CD14-positive monocyte (primary cell): ENCODE measurements around the gene ARHGAP20. TPM values are rescaled to one million over a fixed set of nuclear protein-coding genes. Genes with fewer than 3 reads are reported as not detected.

Experiments used
- DNase-seq, 3 donors: peaks; one replicate each; pipeline ENCODE4 v3.0.0-alpha.2; 2011 to 2022
- H2AFZ ChIP-seq: 2 replicates; pipeline ENCODE4 v1.6.0; 2012; ENCODE audit warnings: mild to moderate bottlenecking, low read depth, low read length, inconsistent platforms; ENCODE audit not compliant: insufficient read depth, poor library complexity, severe bottlenecking
- H3K27ac ChIP-seq, 2 donors: 1 replicate in 1 of 2; 2 replicates in 1 of 2; pipeline ENCODE4 v1.5.1; 2012 to 2013; ENCODE audit warnings: low read length in 2 of 2, control low read depth in 1 of 2, inconsistent platforms in 1 of 2, low read depth in 1 of 2, mild to moderate bottlenecking in 1 of 2
- H3K27me3 ChIP-seq, 2 donors: one replicate each; pipeline versions ENCODE4 v1.6.0 to v1.6.1; 2011 to 2013; ENCODE audit warnings: low read length in 2 of 2; ENCODE audit not compliant: control insufficient read depth in 2 of 2, insufficient read depth in 2 of 2
- H3K36me3 ChIP-seq, 2 donors: replicated peaks in 1 of 2; 1 replicate in 1 of 2; 2 replicates in 1 of 2; pipeline versions ENCODE4 v1.5.1 to v1.6.1; 2012 to 2013; ENCODE audit warnings: low read length in 2 of 2, control low read depth in 1 of 2, inconsistent platforms in 1 of 2, mild to moderate bottlenecking in 1 of 2; ENCODE audit not compliant: insufficient read depth in 2 of 2, control insufficient read depth in 1 of 2
- H3K4me1 ChIP-seq, 2 donors: 1 replicate in 1 of 2; 2 replicates in 1 of 2; pipeline versions ENCODE4 v1.5.1 to v1.6.1; 2012 to 2013; ENCODE audit warnings: low read length in 2 of 2, control low read depth in 1 of 2, inconsistent platforms in 1 of 2, mild to moderate bottlenecking in 1 of 2, moderate library complexity in 1 of 2; ENCODE audit not compliant: insufficient read depth in 2 of 2, control insufficient read depth in 1 of 2
- H3K4me2 ChIP-seq: replicated peaks from 2 replicates; pipeline ENCODE3; 2012; ENCODE audit warnings: low read length, moderate library complexity, mild to moderate bottlenecking; ENCODE audit not compliant: poor library complexity, severe bottlenecking; ENCODE audit errors: extremely low read depth
- H3K4me3 ChIP-seq, 3 experiments: fragments of 200-600 bp in 1 of 3; sonication (generic) in 1 of 3; replicated peaks in 1 of 3; 1 replicate in 2 of 3; 2 replicates in 1 of 3; pipeline ENCODE4 v1.5.1; 2011 to 2013; ENCODE audit warnings: low read length in 3 of 3, mild to moderate bottlenecking in 3 of 3, control low read depth in 2 of 3, low read depth in 2 of 3, inconsistent platforms in 1 of 3, moderate library complexity in 1 of 3
- H3K79me2 ChIP-seq: 2 replicates; pipeline ENCODE4 v1.6.0; 2012; ENCODE audit warnings: mild to moderate bottlenecking, control low read depth, inconsistent platforms, low read length, moderate library complexity; ENCODE audit not compliant: insufficient read depth
- H3K9ac ChIP-seq: 2 replicates; pipeline ENCODE4 v1.6.0; 2017; ENCODE audit warnings: low read length, mild to moderate bottlenecking; ENCODE audit not compliant: insufficient read depth, poor library complexity, severe bottlenecking
- H3K9me3 ChIP-seq, 2 donors: replicated peaks in 1 of 2; 1 replicate in 1 of 2; 2 replicates in 1 of 2; pipeline versions ENCODE4 v1.5.1 to v1.6.1; 2012 to 2013; ENCODE audit warnings: low read length in 2 of 2, control low read depth in 1 of 2; ENCODE audit not compliant: control insufficient read depth in 1 of 2, insufficient read depth in 1 of 2
- H4K20me1 ChIP-seq: 2 replicates; pipeline ENCODE4 v1.6.0; 2012; ENCODE audit warnings: mild to moderate bottlenecking, low read length, control low read depth, moderate library complexity; ENCODE audit not compliant: insufficient read depth
- H3K27ac Mint-ChIP-seq, 7 donors: one replicate each; pipeline ENCODE4 v1.8.0; 2020; ENCODE audit warnings: mild to moderate bottlenecking in 7 of 7, mixed read lengths in 7 of 7, moderate library complexity in 6 of 7, inconsistent platforms in 2 of 7
- H3K27me3 Mint-ChIP-seq, 3 donors: one replicate each; pipeline ENCODE4 v1.8.0; 2021 to 2022; ENCODE audit warnings: low read depth in 3 of 3, mild to moderate bottlenecking in 3 of 3, mixed read lengths in 3 of 3, moderate library complexity in 3 of 3, inconsistent platforms in 1 of 3
- H3K36me3 Mint-ChIP-seq, 2 donors: one replicate each; pipeline ENCODE4 v1.8.0; 2020; ENCODE audit warnings: mixed read lengths in 2 of 2, inconsistent platforms in 1 of 2, mild to moderate bottlenecking in 1 of 2
- H3K4me1 Mint-ChIP-seq: one replicate; pipeline ENCODE4 v1.8.0; 2020; ENCODE audit warnings: mild to moderate bottlenecking, mixed read lengths
- H3K4me3 Mint-ChIP-seq, 2 donors: one replicate each; pipeline ENCODE4 v1.8.0; 2020; ENCODE audit warnings: mild to moderate bottlenecking in 2 of 2, mixed read lengths in 2 of 2, moderate library complexity in 1 of 2
- H3K9me3 Mint-ChIP-seq, 7 donors: one replicate each; pipeline ENCODE4 v1.8.0; 2020 to 2022; ENCODE audit warnings: mixed read lengths in 7 of 7, mild to moderate bottlenecking in 6 of 7, moderate library complexity in 6 of 7, inconsistent platforms in 2 of 7
- WGBS: methylation state at CpG from one replicate; pipeline ENCODE4 v1.1.5; 2013; ENCODE audit warnings: missing lambda C conversion rate; ENCODE audit not compliant: insufficient coverage; 5-methylcytosine and 5-hydroxymethylcytosine counted together
- intact Hi-C, 2 donors: fragments of 100-400 bp; cut with micrococcal nuclease; formaldehyde crosslinking; loops; one replicate each; pipeline versions ENCODE4 v1.15.0 to v1.15.1; 2023
- polyA plus RNA-seq, 3 donors: library from polyadenylated mRNA; depleted of rRNA in 1 of 3; unstranded in 2 of 3; stranded (reverse) in 1 of 3; fragments of 300-500 nt in 2 of 3; fragments of >200 nt in 1 of 3; fragmentation: Illumina TruSeq in 2 of 3; gene quantifications; 1 replicate in 2 of 3; 2 replicates in 1 of 3; pipeline ENCODE4 v1.2.3, GENCODE V29; 2012 to 2021
- TF ChIP-seq, protein P1 (sequence below): fragments of 200-600 bp; IDR thresholded peaks from one replicate; pipeline ENCODE4 v1.8.0; 2022; ENCODE audit warnings: antibody characterized with exemption, mild to moderate bottlenecking

ARHGAP20 gene
- polyA plus RNA-seq, 3 donors = 0.04 TPM; not detected in 2

DNA sequence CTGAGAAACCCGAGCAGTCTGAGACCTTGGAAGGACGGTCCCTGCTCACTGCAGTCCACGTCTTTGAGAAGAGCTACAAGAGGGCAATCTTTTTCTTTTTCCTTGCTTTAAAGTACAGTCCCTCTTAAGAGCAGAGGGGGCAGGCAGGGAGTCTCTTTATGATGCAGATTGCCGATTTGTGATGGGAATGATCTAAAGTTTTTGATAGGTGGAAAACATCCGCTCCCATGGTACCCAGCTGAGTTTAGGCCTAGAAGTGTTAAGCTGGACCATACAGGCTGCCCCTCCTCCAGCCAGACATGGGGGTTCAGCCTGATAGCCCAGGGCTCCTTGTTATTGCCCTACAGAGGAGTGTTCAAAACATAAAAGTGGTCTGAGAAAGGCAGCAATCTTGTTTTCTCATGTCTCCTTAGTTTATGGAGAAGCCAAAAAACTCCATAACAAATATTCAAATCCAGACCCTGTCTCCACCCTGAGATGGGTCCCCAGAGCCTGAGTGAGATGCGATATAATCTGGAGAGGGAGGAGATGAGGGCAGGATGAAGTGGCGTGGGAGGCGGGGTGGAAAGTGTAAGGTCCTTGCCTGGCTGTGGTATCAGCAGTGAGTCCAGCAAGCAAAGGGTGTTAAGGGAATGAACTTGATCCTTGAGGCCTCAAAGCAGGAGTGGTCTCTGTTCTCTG lies 147.4 kb downstream of the ARHGAP20 start:
- Mint-ChIP-seq H3K27ac (no peak overlapping the region), H3K4me1 (peaks cover 6% of the 10 kb centered on the region), H3K4me3 (peak overlapping the region in 1 of 2 donors; percentile 17), H3K27me3 (peaks cover 0 to 8% (median 4%) of the 10 kb centered on the region in 3 donors), H3K36me3 (no peaks in the 10 kb centered on the region), H3K9me3 (peaks cover 0 to 3% (median 0%) of the 10 kb centered on the region in 7 donors)
- no peak overlapping the region for H3K4me2 ChIP-seq
- H3K27me3 ChIP-seq = no peaks in the 10 kb centered on the region
- intact Hi-C loops = no loop called here
- no peaks in the 10 kb centered on the region for H3K79me2 ChIP-seq
- H2AFZ ChIP-seq = no peak overlapping the region
- no peak overlapping the region for H3K4me3 ChIP-seq
- no peaks in the 10 kb centered on the region for H3K36me3 ChIP-seq
- WGBS = 98% methylated on average over 7 of the region's 8 CpGs
- H3K9me3 ChIP-seq = no peaks in the 10 kb centered on the region
- no peak for DNase-seq
- TF ChIP-seq, protein P1, sequence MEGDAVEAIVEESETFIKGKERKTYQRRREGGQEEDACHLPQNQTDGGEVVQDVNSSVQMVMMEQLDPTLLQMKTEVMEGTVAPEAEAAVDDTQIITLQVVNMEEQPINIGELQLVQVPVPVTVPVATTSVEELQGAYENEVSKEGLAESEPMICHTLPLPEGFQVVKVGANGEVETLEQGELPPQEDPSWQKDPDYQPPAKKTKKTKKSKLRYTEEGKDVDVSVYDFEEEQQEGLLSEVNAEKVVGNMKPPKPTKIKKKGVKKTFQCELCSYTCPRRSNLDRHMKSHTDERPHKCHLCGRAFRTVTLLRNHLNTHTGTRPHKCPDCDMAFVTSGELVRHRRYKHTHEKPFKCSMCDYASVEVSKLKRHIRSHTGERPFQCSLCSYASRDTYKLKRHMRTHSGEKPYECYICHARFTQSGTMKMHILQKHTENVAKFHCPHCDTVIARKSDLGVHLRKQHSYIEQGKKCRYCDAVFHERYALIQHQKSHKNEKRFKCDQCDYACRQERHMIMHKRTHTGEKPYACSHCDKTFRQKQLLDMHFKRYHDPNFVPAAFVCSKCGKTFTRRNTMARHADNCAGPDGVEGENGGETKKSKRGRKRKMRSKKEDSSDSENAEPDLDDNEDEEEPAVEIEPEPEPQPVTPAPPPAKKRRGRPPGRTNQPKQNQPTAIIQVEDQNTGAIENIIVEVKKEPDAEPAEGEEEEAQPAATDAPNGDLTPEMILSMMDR = no peak
- no peak overlapping the region for H3K9ac ChIP-seq
- no peaks in the 10 kb centered on the region for H4K20me1 ChIP-seq
- H3K27ac ChIP-seq = no peak overlapping the region
- no peaks in the 10 kb centered on the region for H3K4me1 ChIP-seq

- Histone ChIP-seq H3K36me3 (no peaks in the 10 kb centered on the region), H4K20me1 (no peaks in the 10 kb centered on the region), H2AFZ (no peak overlapping the region), H3K4me2 (no peak overlapping the region), H3K27ac (no peak overlapping the region), H3K79me2 (no peaks in the 10 kb centered on the region), H3K4me3 (no peak overlapping the region), H3K9me3 (peaks cover 0 to 4% of the 10 kb centered on the region in 2 donors), H3K4me1 (no peaks in the 10 kb centered on the region), H3K27me3 (no peaks in the 10 kb centered on the region), H3K9ac (no peak overlapping the region)
- Mint-ChIP-seq H3K27me3 (peaks cover 0 to 2% (median 0%) of the 10 kb centered on the region in 3 donors), H3K9me3 (peaks cover 5 to 26% (median 10%) of the 10 kb centered on the region in 7 donors), H3K27ac (no peak overlapping the region), H3K4me1 (no peaks in the 10 kb centered on the region), H3K36me3 (no peaks in the 10 kb centered on the region), H3K4me3 (no peak overlapping the region)
- intact Hi-C loops = no loop called here
- TF ChIP-seq, protein P1 = no peak
- DNase-seq = no peak
- WGBS = no CpG with 5 or more reads among the region's 1 CpG
Measured at GRCh38 chr11:110544779-110545178, 167.5 kb downstream of the ARHGAP20 start.
